T-helper 2 cell treated with Interferon-gamma antibody and Interleukin-4, amounts not matched to agents 5 μg/mL and 100 μg/mL, for 36 hours (primary cell): Measurements from ENCODE around the gene ASB10.

Source experiments
- DNase-seq: peaks from one replicate; pipeline ENCODE4 v3.0.0; 2021; ENCODE audit warnings: low spot score
- H3K27ac Mint-ChIP-seq: one replicate; pipeline ENCODE4 v1.8.0; 2021; ENCODE audit warnings: mild to moderate bottlenecking, mixed read lengths
- H3K27me3 Mint-ChIP-seq: one replicate; pipeline ENCODE4 v1.8.0; 2021; ENCODE audit warnings: low read depth, mixed read lengths
- H3K36me3 Mint-ChIP-seq: one replicate; pipeline ENCODE4 v1.8.0; 2021; ENCODE audit warnings: low read depth, mixed read lengths
- H3K4me1 Mint-ChIP-seq: one replicate; pipeline ENCODE4 v1.8.0; 2021; ENCODE audit warnings: low read depth, mixed read lengths
- H3K4me3 Mint-ChIP-seq: one replicate; pipeline ENCODE4 v1.8.0; 2022; ENCODE audit warnings: mild to moderate bottlenecking, moderate library complexity, mixed read lengths
- H3K9me3 Mint-ChIP-seq: one replicate; pipeline ENCODE4 v1.8.0; 2021; ENCODE audit warnings: mixed read lengths

Gene ASB10, protein sequence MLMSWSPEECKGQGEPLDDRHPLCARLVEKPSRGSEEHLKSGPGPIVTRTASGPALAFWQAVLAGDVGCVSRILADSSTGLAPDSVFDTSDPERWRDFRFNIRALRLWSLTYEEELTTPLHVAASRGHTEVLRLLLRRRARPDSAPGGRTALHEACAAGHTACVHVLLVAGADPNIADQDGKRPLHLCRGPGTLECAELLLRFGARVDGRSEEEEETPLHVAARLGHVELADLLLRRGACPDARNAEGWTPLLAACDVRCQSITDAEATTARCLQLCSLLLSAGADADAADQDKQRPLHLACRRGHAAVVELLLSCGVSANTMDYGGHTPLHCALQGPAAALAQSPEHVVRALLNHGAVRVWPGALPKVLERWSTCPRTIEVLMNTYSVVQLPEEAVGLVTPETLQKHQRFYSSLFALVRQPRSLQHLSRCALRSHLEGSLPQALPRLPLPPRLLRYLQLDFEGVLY

DNA sequence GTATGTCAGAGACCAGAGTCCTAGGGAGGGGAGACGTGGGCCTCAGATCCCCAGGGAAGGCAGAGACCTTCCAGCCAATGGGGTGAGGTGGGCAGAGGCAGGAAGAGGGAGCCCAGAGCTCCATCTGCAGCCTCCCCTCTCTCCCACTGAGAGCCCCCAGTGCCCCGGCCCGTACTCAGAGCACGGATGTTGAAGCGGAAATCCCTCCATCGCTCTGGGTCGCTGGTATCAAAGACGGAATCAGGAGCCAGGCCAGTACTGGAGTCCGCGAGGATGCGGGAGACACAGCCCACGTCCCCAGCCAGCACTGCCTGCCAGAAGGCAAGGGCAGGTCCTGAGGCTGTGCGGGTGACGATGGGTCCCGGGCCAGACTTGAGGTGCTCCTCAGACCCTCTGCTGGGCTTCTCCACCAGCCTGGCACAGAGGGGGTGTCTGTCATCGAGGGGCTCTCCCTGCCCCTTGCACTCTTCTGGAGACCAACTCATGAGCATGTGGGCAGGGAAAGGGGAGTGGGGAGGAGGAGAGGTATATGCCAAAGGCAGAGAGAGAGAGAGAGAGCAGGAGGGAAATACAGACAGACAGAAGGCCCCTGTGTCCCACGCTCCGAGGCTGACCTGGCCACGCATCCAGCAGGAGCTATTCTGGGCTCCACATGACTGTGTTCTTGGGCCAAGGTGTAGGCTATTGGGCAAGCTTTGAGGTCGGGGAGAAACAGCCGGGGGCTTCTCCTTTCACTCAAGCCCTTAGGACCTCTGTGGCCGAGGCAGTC, at the start of gene ASB10:
Gene ASB10, minus strand, starts transcription at position 611 of the 769 bp plus-strand sequence. Its CDS starts 120 bp downstream, at position 491.
- H3K9me3 Mint-ChIP-seq = no peaks in the 10 kb centered on the region
- H3K4me3 Mint-ChIP-seq = no peak within 1 kb of the TSS
- H3K36me3 Mint-ChIP-seq = no peaks in the 10 kb centered on the region
- DNase-seq = no peak
- peaks cover 14% of the 10 kb centered on the region for H3K27me3 Mint-ChIP-seq
- no peak within 1 kb of the TSS for H3K27ac Mint-ChIP-seq
- H3K4me1 Mint-ChIP-seq = no peaks in the 10 kb centered on the region

DNA sequence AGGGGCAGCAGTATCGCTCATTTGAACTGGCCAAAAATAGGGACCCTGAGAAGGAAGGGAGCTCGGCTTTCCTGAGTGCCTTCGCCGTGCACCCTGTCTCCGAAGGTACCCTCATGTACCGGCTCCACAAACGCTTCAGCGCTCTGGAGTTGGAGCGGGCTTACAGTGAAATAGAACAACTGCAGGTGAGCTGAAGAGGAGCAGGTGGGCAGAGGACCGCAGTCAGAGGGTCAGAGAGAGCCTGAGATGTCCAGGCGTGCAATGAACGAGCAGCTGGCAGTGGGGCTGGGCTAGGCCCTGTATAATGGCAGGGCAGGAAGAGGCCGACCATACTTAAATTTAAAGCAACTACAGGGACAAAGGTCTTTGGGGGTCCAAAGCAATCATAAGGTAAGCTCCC, 49.4 kb upstream of the ASB10 start:
- H3K4me3 Mint-ChIP-seq = no peak overlapping the region
- no peak for DNase-seq
- peaks cover 20% of the 10 kb centered on the region for H3K36me3 Mint-ChIP-seq
- H3K4me1 Mint-ChIP-seq = peaks cover 16% of the 10 kb centered on the region
- H3K9me3 Mint-ChIP-seq = no peaks in the 10 kb centered on the region
- no peak overlapping the region for H3K27ac Mint-ChIP-seq
- no peaks in the 10 kb centered on the region for H3K27me3 Mint-ChIP-seq

DNA sequence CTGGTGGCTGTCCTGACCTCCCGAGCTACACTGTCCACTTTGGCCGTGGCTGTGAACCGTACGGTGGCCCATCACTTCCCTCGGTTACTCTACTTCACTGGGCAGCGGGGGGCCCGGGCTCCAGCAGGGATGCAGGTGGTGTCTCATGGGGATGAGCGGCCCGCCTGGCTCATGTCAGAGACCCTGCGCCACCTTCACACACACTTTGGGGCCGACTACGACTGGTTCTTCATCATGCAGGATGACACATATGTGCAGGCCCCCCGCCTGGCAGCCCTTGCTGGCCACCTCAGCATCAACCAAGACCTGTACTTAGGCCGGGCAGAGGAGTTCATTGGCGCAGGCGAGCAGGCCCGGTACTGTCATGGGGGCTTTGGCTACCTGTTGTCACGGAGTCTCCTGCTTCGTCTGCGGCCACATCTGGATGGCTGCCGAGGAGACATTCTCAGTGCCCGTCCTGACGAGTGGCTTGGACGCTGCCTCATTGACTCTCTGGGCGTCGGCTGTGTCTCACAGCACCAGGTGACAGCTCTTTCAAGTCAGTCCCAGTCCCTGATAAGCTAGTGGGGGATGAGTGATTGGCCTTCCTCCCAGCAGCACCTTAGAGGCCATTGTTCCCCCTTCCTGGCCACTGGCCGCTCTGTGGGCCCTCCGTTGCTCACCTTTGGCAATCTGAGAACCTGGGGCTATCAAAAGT, 48.2 kb upstream of the ASB10 start:
- DNase-seq = no peak
- no peaks in the 10 kb centered on the region for H3K9me3 Mint-ChIP-seq
- H3K27ac Mint-ChIP-seq = no peak overlapping the region
- peaks cover 18% of the 10 kb centered on the region for H3K4me1 Mint-ChIP-seq
- H3K4me3 Mint-ChIP-seq = no peak overlapping the region
- H3K27me3 Mint-ChIP-seq = peaks cover 1% of the 10 kb centered on the region
- peaks cover 20% of the 10 kb centered on the region for H3K36me3 Mint-ChIP-seq

DNA sequence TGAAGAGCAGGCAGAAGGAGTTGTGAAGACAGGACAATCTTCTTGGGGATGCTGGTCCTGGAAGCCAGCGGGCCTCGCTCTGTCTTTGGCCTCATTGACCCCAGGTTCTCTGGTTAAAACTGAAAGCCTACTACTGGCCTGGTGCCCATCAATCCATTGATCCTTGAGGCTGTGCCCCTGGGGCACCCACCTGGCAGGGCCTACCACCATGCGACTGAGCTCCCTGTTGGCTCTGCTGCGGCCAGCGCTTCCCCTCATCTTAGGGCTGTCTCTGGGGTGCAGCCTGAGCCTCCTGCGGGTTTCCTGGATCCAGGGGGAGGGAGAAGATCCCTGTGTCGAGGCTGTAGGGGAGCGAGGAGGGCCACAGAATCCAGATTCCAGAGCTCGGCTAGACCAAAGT, 46.8 kb upstream of the ASB10 start:
- Mint-ChIP-seq H3K27me3 (peaks cover 4% of the 10 kb centered on the region), H3K36me3 (peaks cover 18% of the 10 kb centered on the region)

GRCh38 chr7:151232917-151233701, 46.1 kb upstream of the ASB10 start:
- DNase-seq = peak; percentile 80
- Mint-ChIP-seq H3K27me3 (peaks cover 4% of the 10 kb centered on the region), H3K27ac (peak overlapping the region; percentile 97), H3K4me3 (peak overlapping the region; percentile 97), H3K9me3 (no peaks in the 10 kb centered on the region), H3K4me1 (peaks cover 20% of the 10 kb centered on the region), H3K36me3 (peaks cover 18% of the 10 kb centered on the region)

More for the DNA sequence above, 46.8 kb upstream of the ASB10 start:
- Mint-ChIP-seq H3K9me3 (no peaks in the 10 kb centered on the region), H3K4me3 (peak overlapping the region; percentile 97), H3K4me1 (peaks cover 18% of the 10 kb centered on the region), H3K27ac (peak overlapping the region; percentile 97)
- no peak for DNase-seq

- Mint-ChIP-seq H3K27me3 (peaks cover 4% of the 10 kb centered on the region), H3K4me3 (peak within 1 kb of the TSS; percentile 97), H3K36me3 (peaks cover 18% of the 10 kb centered on the region), H3K4me1 (peaks cover 24% of the 10 kb centered on the region), H3K27ac (peak within 1 kb of the TSS; percentile 97), H3K9me3 (no peaks in the 10 kb centered on the region)
- peak; percentile 91 for DNase-seq
Observed at GRCh38 chr7:151232091-151232916, 45.3 kb upstream of the ASB10 start, which contains the start of gene CHPF2. TSS of gene CHPF2 (plus strand) at chr7:151232483. CDS start at chr7:151234012, 1,529 bp downstream.

- peaks cover 27% of the 10 kb centered on the region for H3K4me1 Mint-ChIP-seq
- H3K27me3 Mint-ChIP-seq = peaks cover 4% of the 10 kb centered on the region
- no peak overlapping the region for H3K27ac Mint-ChIP-seq
- peaks cover 16% of the 10 kb centered on the region for H3K36me3 Mint-ChIP-seq
- H3K4me3 Mint-ChIP-seq = peak overlapping the region; percentile 29
- no peaks in the 10 kb centered on the region for H3K9me3 Mint-ChIP-seq
- DNase-seq = no peak
Observed at GRCh38 chr7:151231080-151231479, 44.0 kb upstream of the ASB10 start.

GRCh38 chr7:151229249-151229648, 42.2 kb upstream of the ASB10 start:
- peaks cover 4% of the 10 kb centered on the region for H3K27me3 Mint-ChIP-seq
- peaks cover 36% of the 10 kb centered on the region for H3K4me1 Mint-ChIP-seq
- DNase-seq = no peak
- no peaks in the 10 kb centered on the region for H3K9me3 Mint-ChIP-seq
- peaks cover 19% of the 10 kb centered on the region for H3K36me3 Mint-ChIP-seq
- H3K4me3 Mint-ChIP-seq = no peak overlapping the region
- H3K27ac Mint-ChIP-seq = no peak overlapping the region

DNA sequence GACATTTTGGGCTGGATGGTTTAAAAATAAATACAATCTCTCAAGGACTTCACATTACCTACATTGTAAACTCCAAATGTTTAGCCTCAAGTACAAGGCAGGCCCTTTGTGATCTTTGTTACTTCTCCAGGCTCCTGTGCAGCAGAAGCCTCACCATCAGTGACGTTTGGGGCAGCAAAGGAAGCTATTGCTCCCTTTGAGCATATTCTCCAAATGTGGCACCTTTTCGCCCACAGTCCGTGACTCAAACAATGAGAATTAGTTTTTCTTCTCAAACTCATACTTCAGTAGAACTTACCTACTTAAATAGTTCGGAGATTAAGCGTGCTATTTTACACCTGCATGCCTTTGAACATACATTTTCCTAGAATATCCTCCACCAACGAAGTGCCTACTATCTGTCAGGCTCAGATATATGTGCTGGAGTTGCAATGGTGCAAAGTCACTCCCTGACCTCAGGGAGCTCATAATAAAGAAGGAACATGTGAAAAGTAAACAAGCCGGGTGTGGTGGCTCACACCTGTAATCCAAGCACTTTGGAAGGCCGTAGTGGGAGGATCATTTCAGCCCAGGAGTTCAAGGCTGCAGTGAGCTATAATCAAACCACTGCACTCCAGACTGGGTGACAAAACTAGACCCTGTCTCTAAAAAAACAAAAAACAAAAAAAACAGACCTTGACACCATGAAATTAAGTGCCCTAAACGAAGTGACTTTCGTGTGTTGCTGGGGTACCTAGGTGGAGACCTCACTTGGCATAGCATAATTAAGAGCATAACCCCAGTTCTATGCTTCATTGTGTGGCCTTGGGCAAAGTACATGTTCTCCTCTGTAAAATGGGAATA, 41.2 kb upstream of the ASB10 start:
- H3K4me3 Mint-ChIP-seq = peak overlapping the region; percentile 96
- peak overlapping the region; percentile 96 for H3K27ac Mint-ChIP-seq
- peaks cover 28% of the 10 kb centered on the region for H3K4me1 Mint-ChIP-seq

GRCh38 chr7:151226875-151227782, 40.1 kb upstream of the ASB10 start, which contains the start of gene ABCF2:
TSS of gene ABCF2 (minus strand) at chr7:151227205. CDS start at chr7:151226458, 747 bp downstream.
- DNase-seq = peak; percentile 98
- H3K36me3 Mint-ChIP-seq = peaks cover 27% of the 10 kb centered on the region
- H3K4me3 Mint-ChIP-seq = peak within 1 kb of the TSS; percentile 96
- peak within 1 kb of the TSS; percentile 96 for H3K27ac Mint-ChIP-seq
- peaks cover 27% of the 10 kb centered on the region for H3K4me1 Mint-ChIP-seq
- no peaks in the 10 kb centered on the region for H3K9me3 Mint-ChIP-seq
- peaks cover 4% of the 10 kb centered on the region for H3K27me3 Mint-ChIP-seq

More for the DNA sequence above, 41.2 kb upstream of the ASB10 start:
- Mint-ChIP-seq H3K27me3 (peaks cover 4% of the 10 kb centered on the region), H3K36me3 (peaks cover 23% of the 10 kb centered on the region), H3K9me3 (no peaks in the 10 kb centered on the region)
- no peak for DNase-seq

GRCh38 chr7:151226560-151226874, 39.5 kb upstream of the ASB10 start:
- peaks cover 21% of the 10 kb centered on the region for H3K4me1 Mint-ChIP-seq
- DNase-seq = no peak
- H3K36me3 Mint-ChIP-seq = peaks cover 27% of the 10 kb centered on the region
- peak overlapping the region; percentile 96 for H3K4me3 Mint-ChIP-seq
- H3K9me3 Mint-ChIP-seq = no peaks in the 10 kb centered on the region
- H3K27me3 Mint-ChIP-seq = peaks cover 4% of the 10 kb centered on the region
- peak overlapping the region; percentile 96 for H3K27ac Mint-ChIP-seq
